NCI-H82 treated with DMSO at 0.1 percent for 48 hours (cell line): ENCODE results near the gene ABHD15.
A peak's percentile ranks its signal among the peaks of the same experiment; 100 is the strongest.
"Not testable (repeated sequence)": the region's sequence is repeated elsewhere in the genome, so short reads cannot be mapped to it uniquely, and the experiment has no call there.

ENCODE experiments used
- DNase-seq: peaks from one replicate; lab custom pipeline; 2025; ENCODE audit not compliant: unreplicated experiment; lab: John Stamatoyannopoulos, UW

The ABHD15 gene

GRCh38 chr17:29569245-29569950 is 2.6 kb upstream of the ABHD15 start:
- peak; percentile 19 for DNase-seq

DNA sequence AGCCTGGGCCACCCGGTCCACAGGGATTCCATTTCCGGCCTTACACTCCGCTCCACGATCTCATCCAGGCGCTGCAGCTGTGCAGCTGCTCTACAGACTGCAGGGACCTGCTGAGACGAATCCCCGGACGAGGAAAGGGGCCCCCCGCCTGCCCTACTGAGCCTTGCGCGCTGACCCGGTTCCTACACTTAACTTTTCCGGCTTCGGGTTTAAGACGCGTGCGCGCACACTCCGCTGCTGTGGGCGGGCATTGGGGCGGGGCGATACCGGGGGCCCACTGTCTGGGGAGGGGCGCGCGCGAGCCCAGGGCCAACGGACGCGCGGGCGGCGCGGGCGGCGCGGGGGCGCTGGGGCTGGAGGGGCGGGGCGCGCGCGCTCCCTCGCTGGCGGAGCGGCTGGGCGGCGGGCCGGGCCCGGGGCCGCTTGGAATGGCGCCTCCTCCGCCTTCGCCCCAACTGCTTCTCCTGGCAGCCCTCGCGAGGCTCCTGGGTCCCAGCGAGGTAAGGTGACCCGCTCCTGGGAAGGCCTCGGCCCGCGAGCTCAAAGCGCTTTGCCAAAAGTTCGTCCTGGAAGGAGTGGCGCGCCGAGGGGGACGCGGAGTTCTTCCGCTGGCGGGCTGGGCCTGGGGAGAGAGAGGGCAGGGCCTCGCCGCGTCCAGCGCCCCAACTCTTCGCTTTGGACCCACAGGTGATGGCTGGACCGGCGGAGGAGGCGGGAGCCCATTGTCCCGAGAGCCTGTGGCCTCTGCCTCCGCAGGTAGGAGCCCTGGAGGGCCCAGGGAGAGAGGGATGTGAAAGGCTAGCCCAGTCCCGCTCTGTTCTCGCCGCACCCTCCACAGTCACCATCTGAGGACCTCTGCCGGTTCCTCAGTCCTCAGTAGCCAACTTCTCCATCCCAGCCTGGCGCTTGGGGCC is 1.8 kb upstream of the ABHD15 start, which contains the start of gene TP53I13:
Gene TP53I13, plus strand, starts transcription at position 371 of the 914 bp plus-strand sequence. Its CDS starts 58 bp downstream, at position 429.
- peak; percentile 80 for DNase-seq

GRCh38 chr17:29567554-29568330 is 905 bp upstream of the ABHD15 start:
- peak; percentile 33 for DNase-seq

DNA sequence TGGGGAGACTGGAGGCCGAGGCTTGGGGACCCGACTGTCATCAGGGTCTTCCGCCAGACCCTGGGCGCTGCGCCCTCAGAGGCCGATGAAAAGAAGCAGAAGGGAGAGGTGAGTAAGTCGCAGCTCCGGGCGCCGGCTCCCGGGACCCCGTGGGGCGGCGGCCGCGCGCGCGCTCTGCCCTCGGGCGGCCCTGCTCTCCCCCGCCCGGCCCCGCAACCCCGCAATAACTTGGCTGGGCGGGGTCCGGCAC is 392 bp upstream of the ABHD15 start:
- no peak for DNase-seq

DNA sequence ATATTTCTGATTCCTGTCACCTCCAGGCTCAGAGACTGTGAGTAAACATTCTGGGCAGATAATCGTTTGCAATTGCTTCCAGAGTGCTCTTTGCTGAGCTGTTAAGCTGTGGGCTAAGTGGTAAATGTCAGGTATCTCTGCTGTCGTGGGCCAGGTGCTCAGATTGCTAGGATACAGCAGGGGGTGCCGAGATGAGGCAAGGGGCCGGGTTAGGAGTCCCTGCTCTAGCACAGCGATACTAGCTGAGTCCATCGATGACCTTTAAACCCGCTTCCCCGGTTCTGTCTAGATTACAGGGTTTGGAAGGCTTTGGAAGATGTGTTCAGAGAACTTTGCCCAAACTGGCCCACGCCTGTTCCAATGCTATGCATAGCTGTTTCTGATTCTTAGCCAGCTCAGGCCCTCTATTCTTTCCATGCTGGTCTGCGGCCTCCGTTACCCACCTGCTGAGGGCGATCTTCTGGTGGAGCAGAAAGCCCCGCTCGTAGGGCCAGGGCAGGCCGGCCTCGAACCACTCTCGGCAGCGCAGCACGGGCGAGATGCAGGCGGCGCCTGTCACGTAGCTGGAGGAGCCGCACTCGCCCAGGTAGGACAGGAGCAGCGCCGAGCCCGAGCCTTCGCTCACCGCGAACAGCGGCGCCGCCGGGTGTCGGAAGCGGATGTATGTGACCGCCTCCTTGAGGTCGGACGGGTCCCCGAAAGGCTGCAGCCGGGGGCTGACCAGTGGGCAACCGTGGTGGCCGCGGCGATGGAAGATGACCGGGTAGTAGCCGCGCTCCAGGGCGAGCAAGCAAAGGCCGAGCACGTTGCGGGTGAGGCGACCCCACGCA is 979 bp downstream of the ABHD15 start:
- DNase-seq = peak; percentile 49

DNA sequence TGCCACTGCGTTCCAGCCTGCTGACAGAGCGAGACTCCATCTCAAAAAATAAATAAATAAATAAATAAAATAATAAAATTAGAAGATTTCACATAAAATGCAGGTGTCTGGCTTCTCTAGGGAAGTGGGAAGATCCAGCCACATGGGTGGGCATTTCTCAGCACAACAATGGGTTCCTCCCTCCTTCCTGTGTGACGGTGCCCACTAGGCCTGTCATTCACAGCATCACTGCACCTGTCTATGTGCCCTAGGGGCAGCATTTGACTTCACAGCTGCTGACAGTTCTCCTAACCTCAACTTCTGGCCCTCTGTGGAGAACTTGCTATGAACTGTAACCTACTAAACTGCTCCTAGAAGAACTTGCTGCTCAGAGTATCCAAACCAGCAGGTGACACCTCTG is 3.0 kb downstream of the ABHD15 start:
- DNase-seq = no peak

DNA sequence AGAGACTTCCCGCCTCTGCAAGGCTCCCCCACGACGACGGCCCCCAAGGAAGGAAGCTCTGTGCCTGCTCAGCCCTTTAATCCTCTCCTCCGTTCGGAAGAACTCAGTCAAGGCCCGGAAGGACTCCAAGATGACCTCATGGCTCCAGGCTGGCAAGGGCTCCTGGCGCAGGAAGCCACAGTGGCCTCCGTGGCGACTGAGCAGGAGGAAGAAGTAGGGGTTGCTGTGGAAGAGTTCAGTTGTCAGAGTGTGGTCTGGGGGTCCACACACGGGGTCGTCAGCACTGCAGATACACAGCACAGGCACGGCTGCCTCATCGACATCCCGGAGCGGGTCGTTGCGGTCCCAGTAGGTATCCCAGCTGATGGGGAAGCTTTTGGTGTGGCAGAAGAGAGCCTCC is 4.2 kb downstream of the ABHD15 start:
- no peak for DNase-seq

DNA sequence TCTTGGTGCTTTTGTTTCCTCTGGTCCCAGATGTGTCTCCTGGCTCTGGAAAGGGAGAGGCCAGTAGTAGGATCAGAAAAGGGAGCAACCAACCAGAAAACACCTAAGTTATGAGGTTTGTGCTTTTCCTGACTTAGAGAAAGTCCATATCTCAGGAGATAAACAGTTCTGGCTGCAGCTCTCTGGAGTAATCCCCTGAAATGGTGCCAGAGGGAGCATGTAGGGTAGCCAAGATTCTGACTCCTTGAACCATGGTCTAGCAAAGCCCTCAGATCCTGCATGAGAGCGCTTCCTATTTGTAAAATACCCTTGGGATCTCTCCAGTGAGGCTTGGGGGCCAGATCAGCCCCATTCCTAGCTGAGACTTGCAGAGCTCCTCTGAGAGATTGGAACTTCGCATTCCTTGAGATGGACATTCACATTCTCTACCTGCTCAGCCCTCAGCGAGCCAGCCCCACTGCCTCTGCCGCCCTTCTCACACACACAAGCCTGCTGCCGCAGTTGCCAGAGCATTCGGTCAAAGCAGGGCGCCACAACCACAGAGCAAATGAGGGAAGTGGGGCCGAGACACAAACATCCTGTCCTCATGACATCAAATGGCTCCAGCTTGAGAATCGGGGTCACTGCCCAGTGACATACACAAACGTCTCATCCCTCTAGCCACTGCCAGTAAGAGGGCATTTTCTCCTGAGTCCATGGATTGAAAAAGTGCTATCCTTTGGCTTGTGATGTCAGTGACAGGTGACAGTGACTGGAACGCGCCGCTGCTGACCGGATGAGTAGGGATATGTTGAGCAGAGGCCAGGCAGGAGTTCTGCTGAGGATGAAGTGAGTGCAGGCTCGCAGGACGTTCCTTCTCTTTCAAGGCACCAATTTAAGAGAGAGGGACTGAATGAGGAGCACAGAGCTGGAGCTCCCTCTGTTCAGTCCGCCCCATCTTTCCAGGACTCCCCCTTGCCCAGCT is 5.0 kb downstream of the ABHD15 start:
- DNase-seq = peak; percentile 34

- DNase-seq = peak; percentile 99
These were observed 6.5 kb downstream of the ABHD15 start for GRCh38 chr17:29560316-29560715.

DNA sequence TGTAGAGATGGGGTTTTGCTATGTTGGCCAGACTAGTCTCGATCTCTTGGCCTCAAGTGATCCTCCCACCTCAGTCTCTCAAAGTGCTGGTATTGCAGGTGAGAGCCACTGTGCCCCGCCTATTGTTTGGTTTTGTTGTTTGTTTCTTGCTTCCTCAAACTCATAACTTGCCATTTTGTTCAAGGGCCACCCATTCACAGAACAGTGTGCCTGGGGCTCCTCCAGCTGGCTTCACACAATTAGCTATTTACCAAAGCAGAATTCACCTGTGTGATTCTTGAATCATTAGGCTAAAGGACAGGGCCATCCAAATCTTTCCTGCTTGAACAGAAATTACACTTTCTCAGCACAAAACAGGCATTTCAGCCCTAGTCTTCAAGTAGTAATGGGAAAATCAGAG is 7.2 kb downstream of the ABHD15 start:
- no peak for DNase-seq

DNA sequence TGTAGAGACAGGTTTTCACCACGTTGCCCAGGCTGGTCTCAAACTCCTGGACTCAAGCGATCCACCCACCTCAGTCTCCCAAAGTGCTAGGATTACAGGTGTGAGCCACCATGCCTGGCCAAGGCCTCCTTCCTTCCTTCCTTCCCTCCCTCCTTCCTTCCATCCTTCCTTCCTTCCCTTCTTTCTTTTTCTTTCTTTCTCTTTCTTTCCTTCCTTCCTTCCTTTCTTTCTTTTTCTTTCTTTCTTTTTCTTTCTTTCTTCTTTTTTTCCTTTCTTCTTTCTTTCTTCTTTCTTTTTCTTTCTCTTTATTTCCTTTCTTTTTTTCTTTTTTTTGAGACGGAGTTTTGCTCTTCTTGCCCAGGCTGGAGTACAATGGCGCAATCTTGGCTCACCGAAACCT is 8.7 kb downstream of the ABHD15 start:
- DNase-seq = not testable (repeated sequence)

DNA sequence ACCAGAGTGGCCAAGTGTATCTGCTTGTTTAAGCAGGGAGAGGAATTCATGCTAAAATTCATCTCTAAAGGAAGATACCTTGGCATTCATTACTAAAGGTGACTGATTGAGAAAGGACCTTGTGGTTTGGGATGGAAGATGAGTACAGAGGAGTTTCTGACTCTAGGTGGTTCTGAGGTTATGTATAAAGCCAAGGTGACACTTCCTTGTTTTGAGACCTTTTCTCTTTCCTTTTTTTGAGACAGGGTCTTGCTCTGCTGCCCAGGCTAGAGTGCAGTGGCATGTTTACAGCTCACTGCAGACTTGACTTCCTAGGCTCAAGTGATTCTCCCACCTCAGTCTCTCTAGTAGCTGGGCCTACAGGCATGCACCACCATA is 9.1 kb downstream of the ABHD15 start:
- DNase-seq = no peak

GRCh38 chr17:29557085-29557738 is 9.6 kb downstream of the ABHD15 start:
- DNase-seq = no peak

DNA sequence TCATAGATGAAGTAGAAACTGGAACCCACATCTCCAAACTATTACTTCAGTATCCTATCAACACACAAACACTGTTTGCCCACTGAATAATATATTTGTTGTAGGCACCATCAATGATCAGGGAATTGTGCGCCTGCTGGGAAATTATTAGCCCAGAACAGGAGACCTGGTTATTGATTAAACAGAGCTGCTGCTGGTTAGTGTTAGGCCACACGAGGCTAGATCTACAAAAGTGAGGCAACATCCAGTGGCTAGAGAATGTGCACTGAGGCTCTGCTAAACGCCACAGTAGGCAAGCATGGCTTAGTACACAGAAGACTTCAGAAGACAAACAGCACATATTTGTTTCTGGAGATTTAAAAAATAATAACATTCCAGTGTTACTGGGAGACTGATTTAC is 11.0 kb downstream of the ABHD15 start:
- DNase-seq = no peak

- DNase-seq = no peak
These were observed 17.5 kb downstream of the ABHD15 start for GRCh38 chr17:29549177-29549923.

DNA sequence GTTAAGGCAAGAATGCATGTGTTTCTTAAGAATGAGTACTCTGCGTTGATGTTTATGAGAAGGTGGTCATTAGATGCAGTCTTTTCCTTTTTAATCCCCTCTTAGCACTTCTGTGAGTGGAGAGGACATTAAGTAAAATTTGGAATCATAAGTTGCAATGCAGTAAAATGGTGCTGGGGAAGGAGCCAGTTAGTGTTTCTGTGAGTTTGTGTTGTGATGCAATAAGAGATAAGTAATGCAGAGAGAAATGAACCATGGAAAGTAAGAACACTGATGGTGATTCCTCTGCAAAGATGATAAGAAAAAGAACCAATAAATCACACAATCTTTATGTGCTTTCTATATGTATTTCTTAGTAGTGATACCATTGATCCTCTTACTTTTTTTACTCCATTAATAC is 20.0 kb downstream of the ABHD15 start:
- DNase-seq = no peak

DNA sequence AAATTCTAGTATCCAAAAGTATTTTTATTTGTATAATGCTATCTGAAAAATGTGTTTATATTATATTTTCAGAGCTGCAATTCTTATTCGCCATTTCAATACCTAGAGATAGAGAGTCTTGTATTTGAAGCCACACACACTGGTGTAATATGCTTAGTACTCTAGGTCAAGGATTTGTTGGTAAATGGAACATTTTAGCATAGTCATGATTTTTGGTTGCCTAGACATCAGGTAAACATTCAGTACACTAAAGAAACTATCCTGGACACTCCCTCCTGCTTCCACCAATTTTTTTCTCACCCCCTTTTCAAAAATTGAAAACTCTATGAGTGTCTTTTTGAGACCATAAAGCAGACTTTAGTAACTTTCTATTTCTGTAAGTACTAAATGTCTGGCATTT is 20.8 kb downstream of the ABHD15 start:
- DNase-seq = no peak

DNA sequence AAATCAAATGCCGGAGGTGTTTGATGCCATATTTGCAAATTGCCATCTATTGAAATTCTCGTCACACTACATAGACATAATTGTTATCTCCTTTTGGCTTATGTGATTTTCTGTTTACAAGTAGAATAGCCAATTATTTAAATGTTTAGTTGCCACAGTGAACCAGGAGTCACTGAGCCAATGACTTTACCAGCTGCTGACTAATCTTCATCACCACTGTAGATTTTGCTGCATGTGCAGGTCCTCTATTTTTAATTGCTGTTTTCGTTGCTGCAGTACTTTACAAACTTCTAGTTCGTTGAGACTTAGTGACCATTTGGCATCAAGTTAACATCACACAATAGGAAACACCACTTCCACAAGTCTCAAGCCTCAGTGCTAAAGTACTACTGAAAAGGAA is 22.8 kb downstream of the ABHD15 start:
- no peak for DNase-seq

- no peak for DNase-seq
These were observed 32.9 kb downstream of the ABHD15 start for GRCh38 chr17:29533976-29534375.
